PFSK-1 (cell line): ENCODE measurements around the gene ADCYAP1R1.

Source experiments
- REST ChIP-seq, 2 experiments: IDR thresholded peaks; 2 replicates each; pipeline versions ENCODE4 v1.6.1 to v1.8.0; 2011 to 2012; ENCODE audit warnings: low read depth in 2 of 2, low read length in 2 of 2, control low read depth in 1 of 2, inconsistent platforms in 1 of 2, mild to moderate bottlenecking in 1 of 2, moderate library complexity in 1 of 2; ENCODE audit not compliant: insufficient read depth in 1 of 2
- SIN3A ChIP-seq: IDR thresholded peaks from 2 replicates; pipeline ENCODE4 v1.6.1; 2012; ENCODE audit warnings: mild to moderate bottlenecking, low read length, moderate library complexity, borderline replicate concordance; ENCODE audit not compliant: insufficient read depth
- TAF1 ChIP-seq: IDR thresholded peaks from 2 replicates; pipeline ENCODE4 v1.6.1; 2012; ENCODE audit warnings: low read length, control low read depth, borderline replicate concordance; ENCODE audit not compliant: insufficient read depth

- TF ChIP-seq SIN3A (no peak), REST (IDR thresholded peaks at IDR 0.05; ENCODE audit: insufficient read depth in 1 of 2, low read depth in 2 of 2, low read length in 2 of 2) (no peak), TAF1 (no peak)
Observed at GRCh38 chr7:31003097-31003496, 49.0 kb upstream of the ADCYAP1R1 start.
